GM12878 (cell line): ENCODE data around the gene SAPCD2. TPM values are rescaled to one million over a fixed set of nuclear protein-coding genes. Genes with fewer than 3 reads are reported as not detected.

Experiments
- CHD4 ChIP-seq: fragments of 200-600 bp; sonication (generic); IDR thresholded peaks from 2 replicates; pipeline ENCODE4 v1.6.1; 2016; ENCODE audit warnings: mild to moderate bottlenecking
- FOXM1 ChIP-seq: IDR thresholded peaks from 2 replicates; pipeline ENCODE4 v1.6.1; 2012; ENCODE audit warnings: low read depth, mild to moderate bottlenecking, inconsistent platforms, low read length, moderate library complexity
- KAT2A ChIP-seq: conservative IDR thresholded peaks from 2 replicates; pipeline ENCODE4 v1.6.1; 2011; ENCODE audit warnings: low read depth, low read length; ENCODE audit not compliant: control insufficient read depth
- NR2C2 ChIP-seq: IDR thresholded peaks from 2 replicates; pipeline ENCODE4 v1.6.1; 2011; ENCODE audit warnings: borderline replicate concordance, low read depth; ENCODE audit not compliant: control insufficient read depth, insufficient read length
- NR2F1 ChIP-seq: fragments of 450-650 bp; conservative IDR thresholded peaks from 2 replicates; pipeline ENCODE4 v1.6.1; 2017; ENCODE audit warnings: mild to moderate bottlenecking
- NRF1 ChIP-seq: conservative IDR thresholded peaks from 2 replicates; pipeline ENCODE4 v1.6.1; 2011; ENCODE audit warnings: mild to moderate bottlenecking, low read depth, low read length, improper control_type of control experiment
- POU2F2 ChIP-seq: IDR thresholded peaks from 3 replicates; pipeline ENCODE4 v1.6.1; 2011; ENCODE audit warnings: low read depth, mild to moderate bottlenecking, low read length, borderline replicate concordance
- SMARCA5 ChIP-seq: fragments of 450-650 bp; IDR thresholded peaks from 2 replicates; pipeline ENCODE4 v1.6.1; 2017; ENCODE audit warnings: mild to moderate bottlenecking
- TAF1 ChIP-seq: IDR thresholded peaks from 2 replicates; pipeline ENCODE4 v1.6.1; 2011; ENCODE audit warnings: mild to moderate bottlenecking, low read depth, low read length, borderline replicate concordance
- TBL1XR1 ChIP-seq: IDR thresholded peaks from 2 replicates; pipeline ENCODE4 v1.6.1; 2012; ENCODE audit warnings: low read depth, low read length, improper control_type of control experiment
- WRNIP1 ChIP-seq: IDR thresholded peaks from 2 replicates; pipeline ENCODE4 v1.6.1; 2011; ENCODE audit warnings: low read depth, low read length, improper control_type of control experiment, borderline replicate concordance
- ZNF207 ChIP-seq: fragments of 450-650 bp; IDR thresholded peaks from 2 replicates; pipeline ENCODE4 v1.6.1; 2014; ENCODE audit warnings: antibody characterized with exemption, mild to moderate bottlenecking, borderline replicate concordance
- ZNF24 ChIP-seq: fragments of 450-650 bp; IDR thresholded peaks from 2 replicates; pipeline ENCODE4 v1.6.1; 2017; ENCODE audit warnings: antibody characterized with exemption, mild to moderate bottlenecking
- polyA plus RNA-seq, 11 experiments: library from polyadenylated mRNA; depleted of rRNA in 4 of 11; unstranded in 6 of 11; stranded (reverse) in 5 of 11; fragments of >200 nt; fragmentation: Nextera tagmentation in 4 of 11; fragmentation: Illumina TruSeq in 1 of 11; extraction: Ambion mirVana in 4 of 11; extraction: Trizol in 1 of 11; gene quantifications; 1 replicate in 1 of 11; 2 replicates in 10 of 11; pipeline versions ENCODE4 v1.2.1 to v1.2.3, GENCODE V29; 2011 to 2016; ENCODE audit warnings: inconsistent platforms in 2 of 11, missing spikeins in 2 of 11, low read depth in 1 of 11
- total RNA-seq, 4 experiments: library from RNA; depleted of rRNA in 3 of 4; stranded (reverse); fragments of >200 nt in 3 of 4; fragmentation: Illumina TruSeq in 1 of 4; extraction: Trizol in 1 of 4; gene quantifications; 2 replicates each; pipeline versions ENCODE4 v1.2.1 to v1.2.3, GENCODE V29; 2013 to 2021
- TF ChIP-seq, protein P1 (sequence below): IDR thresholded peaks from 2 replicates; pipeline ENCODE4 v1.6.1; 2012; ENCODE audit warnings: improper control_type of control experiment, low read depth, low read length; ENCODE audit not compliant: insufficient replicate concordance
- TF ChIP-seq, protein P2 (sequence below): IDR thresholded peaks from 2 replicates; pipeline ENCODE4 v1.6.1; 2011; ENCODE audit warnings: low read depth, mild to moderate bottlenecking, low read length, moderate library complexity, borderline replicate concordance; ENCODE audit errors: extremely low read depth
- TF ChIP-seq, protein P3 (sequence below): fragments of 450-650 bp; conservative IDR thresholded peaks from 2 replicates; pipeline ENCODE4 v1.6.1; 2017; ENCODE audit warnings: mild to moderate bottlenecking, moderate library complexity
- TF ChIP-seq, protein P4 (sequence below): fragments of 450-650 bp; IDR thresholded peaks from 2 replicates; pipeline ENCODE4 v1.6.1; 2016; ENCODE audit warnings: mild to moderate bottlenecking
- TF ChIP-seq, protein P5 (sequence below), 3 experiments: IDR thresholded peaks in 2 of 3; conservative IDR thresholded peaks in 1 of 3; 2 replicates each; pipeline ENCODE4 v1.5.1; 2011; ENCODE audit warnings: low read depth in 3 of 3, low read length in 3 of 3, mild to moderate bottlenecking in 3 of 3, control low read depth in 2 of 3, moderate library complexity in 2 of 3, inconsistent platforms in 1 of 3, mixed read lengths in 1 of 3; ENCODE audit not compliant: control insufficient read depth in 2 of 3, insufficient read depth in 1 of 3; ENCODE audit errors: extremely low read depth in 1 of 3

Gene SAPCD2
- total and polyA plus RNA-seq, 10 of the 15 experiments (the other 5 are each of a cell fraction or from before 2014, with no cell fraction given), result 1.6 to 35.2 (median 7.2) TPM

DNA sequence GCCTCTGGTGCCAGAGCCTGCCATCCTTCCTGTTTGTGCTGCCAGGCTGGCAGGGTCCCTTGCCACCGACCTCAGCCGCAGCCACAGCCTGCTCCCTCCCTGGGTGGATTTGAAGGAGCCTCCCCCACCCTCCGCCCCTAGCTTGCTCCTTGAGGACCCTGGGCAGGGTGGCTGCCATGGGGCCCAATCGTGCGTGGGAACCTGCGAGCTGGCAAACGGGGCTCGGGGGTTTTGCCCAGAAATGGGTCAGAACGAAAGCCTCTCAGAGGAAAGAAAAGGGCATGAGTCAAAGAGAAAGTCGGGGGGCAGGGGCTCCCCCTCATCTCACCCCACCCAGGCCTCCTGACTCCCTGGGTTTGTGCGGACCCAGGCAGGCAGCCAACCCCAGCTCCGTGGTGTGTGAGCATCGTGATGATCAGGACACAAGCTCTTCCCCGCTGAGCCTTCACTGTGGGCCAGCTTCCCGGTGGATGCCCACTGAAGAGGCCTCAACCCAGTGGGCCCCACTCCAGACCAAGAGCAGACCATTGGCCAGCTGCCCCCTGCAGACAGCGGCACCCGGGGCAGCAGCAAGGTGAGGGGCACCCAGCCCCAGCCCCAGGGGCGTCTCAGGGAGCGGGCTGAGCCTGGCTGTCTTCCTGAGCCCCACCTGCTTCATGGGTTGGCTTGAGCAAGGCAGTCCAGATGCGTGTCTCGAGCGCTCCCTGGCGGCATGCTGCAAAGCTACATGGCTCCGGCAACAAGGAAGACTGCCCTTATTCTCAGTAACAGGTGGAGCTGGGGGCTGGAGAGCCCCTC lies 35.4 kb downstream of the SAPCD2 start (continued):
- TF ChIP-seq ZNF207 (no peak; the same call in 1 of the 2 replicates), NR2F1 (peak; percentile 42), POU2F2 (no peak), KAT2A (no peak), CHD4 (no peak), FOXM1 (no peak), WRNIP1 (no peak), TBL1XR1 (no peak), TAF1 (no peak), ZNF24 (no peak), SMARCA5 (peak; percentile 86), NRF1 (no peak), NR2C2 (no peak)
- TF ChIP-seq, protein P1, sequence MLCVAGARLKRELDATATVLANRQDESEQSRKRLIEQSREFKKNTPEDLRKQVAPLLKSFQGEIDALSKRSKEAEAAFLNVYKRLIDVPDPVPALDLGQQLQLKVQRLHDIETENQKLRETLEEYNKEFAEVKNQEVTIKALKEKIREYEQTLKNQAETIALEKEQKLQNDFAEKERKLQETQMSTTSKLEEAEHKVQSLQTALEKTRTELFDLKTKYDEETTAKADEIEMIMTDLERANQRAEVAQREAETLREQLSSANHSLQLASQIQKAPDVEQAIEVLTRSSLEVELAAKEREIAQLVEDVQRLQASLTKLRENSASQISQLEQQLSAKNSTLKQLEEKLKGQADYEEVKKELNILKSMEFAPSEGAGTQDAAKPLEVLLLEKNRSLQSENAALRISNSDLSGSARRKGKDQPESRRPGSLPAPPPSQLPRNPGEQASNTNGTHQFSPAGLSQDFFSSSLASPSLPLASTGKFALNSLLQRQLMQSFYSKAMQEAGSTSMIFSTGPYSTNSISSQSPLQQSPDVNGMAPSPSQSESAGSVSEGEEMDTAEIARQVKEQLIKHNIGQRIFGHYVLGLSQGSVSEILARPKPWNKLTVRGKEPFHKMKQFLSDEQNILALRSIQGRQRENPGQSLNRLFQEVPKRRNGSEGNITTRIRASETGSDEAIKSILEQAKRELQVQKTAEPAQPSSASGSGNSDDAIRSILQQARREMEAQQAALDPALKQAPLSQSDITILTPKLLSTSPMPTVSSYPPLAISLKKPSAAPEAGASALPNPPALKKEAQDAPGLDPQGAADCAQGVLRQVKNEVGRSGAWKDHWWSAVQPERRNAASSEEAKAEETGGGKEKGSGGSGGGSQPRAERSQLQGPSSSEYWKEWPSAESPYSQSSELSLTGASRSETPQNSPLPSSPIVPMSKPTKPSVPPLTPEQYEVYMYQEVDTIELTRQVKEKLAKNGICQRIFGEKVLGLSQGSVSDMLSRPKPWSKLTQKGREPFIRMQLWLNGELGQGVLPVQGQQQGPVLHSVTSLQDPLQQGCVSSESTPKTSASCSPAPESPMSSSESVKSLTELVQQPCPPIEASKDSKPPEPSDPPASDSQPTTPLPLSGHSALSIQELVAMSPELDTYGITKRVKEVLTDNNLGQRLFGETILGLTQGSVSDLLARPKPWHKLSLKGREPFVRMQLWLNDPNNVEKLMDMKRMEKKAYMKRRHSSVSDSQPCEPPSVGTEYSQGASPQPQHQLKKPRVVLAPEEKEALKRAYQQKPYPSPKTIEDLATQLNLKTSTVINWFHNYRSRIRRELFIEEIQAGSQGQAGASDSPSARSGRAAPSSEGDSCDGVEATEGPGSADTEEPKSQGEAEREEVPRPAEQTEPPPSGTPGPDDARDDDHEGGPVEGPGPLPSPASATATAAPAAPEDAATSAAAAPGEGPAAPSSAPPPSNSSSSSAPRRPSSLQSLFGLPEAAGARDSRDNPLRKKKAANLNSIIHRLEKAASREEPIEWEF, result no peak
- TF ChIP-seq, protein P2, sequence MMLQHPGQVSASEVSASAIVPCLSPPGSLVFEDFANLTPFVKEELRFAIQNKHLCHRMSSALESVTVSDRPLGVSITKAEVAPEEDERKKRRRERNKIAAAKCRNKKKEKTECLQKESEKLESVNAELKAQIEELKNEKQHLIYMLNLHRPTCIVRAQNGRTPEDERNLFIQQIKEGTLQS, result no peak
- TF ChIP-seq, protein P3, sequence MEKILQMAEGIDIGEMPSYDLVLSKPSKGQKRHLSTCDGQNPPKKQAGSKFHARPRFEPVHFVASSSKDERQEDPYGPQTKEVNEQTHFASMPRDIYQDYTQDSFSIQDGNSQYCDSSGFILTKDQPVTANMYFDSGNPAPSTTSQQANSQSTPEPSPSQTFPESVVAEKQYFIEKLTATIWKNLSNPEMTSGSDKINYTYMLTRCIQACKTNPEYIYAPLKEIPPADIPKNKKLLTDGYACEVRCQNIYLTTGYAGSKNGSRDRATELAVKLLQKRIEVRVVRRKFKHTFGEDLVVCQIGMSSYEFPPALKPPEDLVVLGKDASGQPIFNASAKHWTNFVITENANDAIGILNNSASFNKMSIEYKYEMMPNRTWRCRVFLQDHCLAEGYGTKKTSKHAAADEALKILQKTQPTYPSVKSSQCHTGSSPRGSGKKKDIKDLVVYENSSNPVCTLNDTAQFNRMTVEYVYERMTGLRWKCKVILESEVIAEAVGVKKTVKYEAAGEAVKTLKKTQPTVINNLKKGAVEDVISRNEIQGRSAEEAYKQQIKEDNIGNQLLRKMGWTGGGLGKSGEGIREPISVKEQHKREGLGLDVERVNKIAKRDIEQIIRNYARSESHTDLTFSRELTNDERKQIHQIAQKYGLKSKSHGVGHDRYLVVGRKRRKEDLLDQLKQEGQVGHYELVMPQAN, result 0 out of 2 replicates have a peak, but pooled peaks have one; percentile 34
- TF ChIP-seq, protein P4, sequence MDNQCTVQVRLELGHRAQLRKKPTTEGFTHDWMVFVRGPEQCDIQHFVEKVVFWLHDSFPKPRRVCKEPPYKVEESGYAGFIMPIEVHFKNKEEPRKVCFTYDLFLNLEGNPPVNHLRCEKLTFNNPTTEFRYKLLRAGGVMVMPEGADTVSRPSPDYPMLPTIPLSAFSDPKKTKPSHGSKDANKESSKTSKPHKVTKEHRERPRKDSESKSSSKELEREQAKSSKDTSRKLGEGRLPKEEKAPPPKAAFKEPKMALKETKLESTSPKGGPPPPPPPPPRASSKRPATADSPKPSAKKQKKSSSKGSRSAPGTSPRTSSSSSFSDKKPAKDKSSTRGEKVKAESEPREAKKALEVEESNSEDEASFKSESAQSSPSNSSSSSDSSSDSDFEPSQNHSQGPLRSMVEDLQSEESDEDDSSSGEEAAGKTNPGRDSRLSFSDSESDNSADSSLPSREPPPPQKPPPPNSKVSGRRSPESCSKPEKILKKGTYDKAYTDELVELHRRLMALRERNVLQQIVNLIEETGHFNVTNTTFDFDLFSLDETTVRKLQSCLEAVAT, result no peak
- TF ChIP-seq, protein P5, sequence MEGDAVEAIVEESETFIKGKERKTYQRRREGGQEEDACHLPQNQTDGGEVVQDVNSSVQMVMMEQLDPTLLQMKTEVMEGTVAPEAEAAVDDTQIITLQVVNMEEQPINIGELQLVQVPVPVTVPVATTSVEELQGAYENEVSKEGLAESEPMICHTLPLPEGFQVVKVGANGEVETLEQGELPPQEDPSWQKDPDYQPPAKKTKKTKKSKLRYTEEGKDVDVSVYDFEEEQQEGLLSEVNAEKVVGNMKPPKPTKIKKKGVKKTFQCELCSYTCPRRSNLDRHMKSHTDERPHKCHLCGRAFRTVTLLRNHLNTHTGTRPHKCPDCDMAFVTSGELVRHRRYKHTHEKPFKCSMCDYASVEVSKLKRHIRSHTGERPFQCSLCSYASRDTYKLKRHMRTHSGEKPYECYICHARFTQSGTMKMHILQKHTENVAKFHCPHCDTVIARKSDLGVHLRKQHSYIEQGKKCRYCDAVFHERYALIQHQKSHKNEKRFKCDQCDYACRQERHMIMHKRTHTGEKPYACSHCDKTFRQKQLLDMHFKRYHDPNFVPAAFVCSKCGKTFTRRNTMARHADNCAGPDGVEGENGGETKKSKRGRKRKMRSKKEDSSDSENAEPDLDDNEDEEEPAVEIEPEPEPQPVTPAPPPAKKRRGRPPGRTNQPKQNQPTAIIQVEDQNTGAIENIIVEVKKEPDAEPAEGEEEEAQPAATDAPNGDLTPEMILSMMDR (IDR thresholded peaks at IDR 0.05 in 2 of 3, conservative IDR thresholded peaks at IDR 0.05 in 1 of 3; ENCODE audit: control insufficient read depth in 2 of 3, extremely low read depth in 1 of 3, insufficient read depth in 1 of 3, low read depth in 3 of 3, low read length in 3 of 3), result peak; percentile 90 to 97 (median 97)
